Occipital lobe (tissue), 2 donors: ENCODE results near the gene PHEX. TPM values are rescaled to one million over a fixed set of nuclear protein-coding genes. Genes with fewer than 3 reads are reported as not detected.

ENCODE experiments used
- DNase-seq: peaks from one replicate; lab custom pipeline; 2025; lab: John Stamatoyannopoulos, UW
- total RNA-seq: library from RNA; depleted of rRNA; stranded (reverse); fragments of >200 nt; gene quantifications from one replicate; pipeline ENCODE4 v1.2.3, GENCODE V29; 2014

PHEX gene
- total RNA-seq, result 1.7 TPM

GRCh38 chrX:22032084-22032483, at the start of gene PHEX:
PHEX (plus strand) TSS chrX:22032325; CDS start chrX:22033006, 681 bp downstream.
- no peak for DNase-seq

- DNase-seq, result peak; percentile 29
Measured at GRCh38 chrX:21985332-21985777, 46.8 kb upstream of the PHEX start.

- no peak for DNase-seq
Measured at GRCh38 chrX:21986596-21986995, 45.5 kb upstream of the PHEX start.

GRCh38 chrX:21989384-21989783, 42.7 kb upstream of the PHEX start:
- DNase-seq, result no peak

- DNase-seq, result no peak
Measured at GRCh38 chrX:21990832-21991231, 41.3 kb upstream of the PHEX start.

- DNase-seq, result no peak
Measured at GRCh38 chrX:21991504-21991903, 40.6 kb upstream of the PHEX start.

- DNase-seq, result no peak
Measured at GRCh38 chrX:21993265-21993664, 38.9 kb upstream of the PHEX start.

GRCh38 chrX:21996872-21997455, 35.2 kb upstream of the PHEX start:
- no peak for DNase-seq

GRCh38 chrX:21998037-21998436, 34.1 kb upstream of the PHEX start:
- no peak for DNase-seq

- DNase-seq, result no peak
Measured at GRCh38 chrX:22004866-22005265, 27.3 kb upstream of the PHEX start.

- no peak for DNase-seq
Measured at GRCh38 chrX:22012051-22012450, 20.1 kb upstream of the PHEX start.

GRCh38 chrX:22012931-22013330, 19.2 kb upstream of the PHEX start:
- no peak for DNase-seq

GRCh38 chrX:22015139-22015750, 16.9 kb upstream of the PHEX start:
- DNase-seq, result no peak

- no peak for DNase-seq
Measured at GRCh38 chrX:22021751-22022324, 10.3 kb upstream of the PHEX start.

GRCh38 chrX:22024577-22024976, 7.5 kb upstream of the PHEX start:
- no peak for DNase-seq

GRCh38 chrX:22025751-22026150, 6.4 kb upstream of the PHEX start:
- no peak for DNase-seq

GRCh38 chrX:22026731-22027130, 5.4 kb upstream of the PHEX start:
- no peak for DNase-seq

GRCh38 chrX:22032506-22032905, 381 bp downstream of the PHEX start:
- DNase-seq, result no peak

- DNase-seq, result no peak
Measured at GRCh38 chrX:22033818-22034217, 1.7 kb downstream of the PHEX start.

- DNase-seq, result no peak
Measured at GRCh38 chrX:22035236-22035635, 3.1 kb downstream of the PHEX start.

GRCh38 chrX:22037225-22037624, 5.1 kb downstream of the PHEX start:
- DNase-seq, result no peak

GRCh38 chrX:22037911-22038537, 5.9 kb downstream of the PHEX start:
- no peak for DNase-seq

GRCh38 chrX:22039541-22039940, 7.4 kb downstream of the PHEX start:
- DNase-seq, result no peak
